Upper lobe of left lung (tissue), 6 donors: ENCODE results near the gene RNF103. TPM values are rescaled to one million over a fixed set of nuclear protein-coding genes. Genes with fewer than 3 reads are reported as not detected.

Experiments used
- ATAC-seq, 2 donors: fragments of 200-7000 bp; cut with Tn5 transposase; one replicate each; pipeline ENCODE4 v1.9.1; 2022; ENCODE audit warnings: mild to moderate bottlenecking in 2 of 2, moderate library complexity in 2 of 2; ENCODE audit not compliant: low FRiP score in 2 of 2
- DNase-seq, 2 donors: peaks; one replicate each; pipeline ENCODE4 v3.0.0-alpha.2; 2019 to 2020
- H3K27ac ChIP-seq, 4 donors: fragments of 200-600 bp; sonication (generic); one replicate each; pipeline ENCODE4 v1.5.1; 2016 to 2019
- H3K27me3 ChIP-seq, 4 donors: fragments of 200-600 bp; sonication (generic); one replicate each; pipeline ENCODE4 v1.5.1; 2017 to 2019
- H3K36me3 ChIP-seq, 4 donors: fragments of 200-600 bp; sonication (generic); one replicate each; pipeline ENCODE4 v1.5.1; 2016 to 2019
- H3K4me1 ChIP-seq, 4 donors: fragments of 200-600 bp; sonication (generic); one replicate each; pipeline ENCODE4 v1.5.1; 2018 to 2019
- H3K4me3 ChIP-seq, 4 donors: fragments of 200-600 bp; sonication (generic); one replicate each; pipeline ENCODE4 v1.5.1; 2017 to 2019; ENCODE audit warnings: mild to moderate bottlenecking in 2 of 4, moderate library complexity in 1 of 4
- H3K9me3 ChIP-seq, 4 donors: fragments of 200-600 bp; sonication (generic); one replicate each; pipeline ENCODE4 v1.5.1; 2018 to 2019
- CTCF ChIP-seq, 6 experiments: fragments of 450-650 bp in 4 of 6; fragments of 200-600 bp in 2 of 6; sonication (generic) in 2 of 6; IDR thresholded peaks; one replicate each; pipeline ENCODE4 v1.5.1; 2016 to 2019; ENCODE audit warnings: antibody characterized with exemption in 6 of 6
- EP300 ChIP-seq, 4 donors: sonication (generic); formaldehyde crosslinking; IDR thresholded peaks; one replicate each; pipeline ENCODE4 v1.5.1; 2017; ENCODE audit warnings: antibody characterized with exemption in 4 of 4, control low read depth in 2 of 4
- POLR2A ChIP-seq, 4 donors: fragments of 450-650 bp; IDR thresholded peaks; one replicate each; pipeline ENCODE4 v1.5.1; 2016 to 2017; ENCODE audit warnings: antibody characterized with exemption in 4 of 4, mild to moderate bottlenecking in 2 of 4
- POLR2AphosphoS5 ChIP-seq, 2 donors: sonication (generic); formaldehyde crosslinking; IDR thresholded peaks; one replicate each; pipeline ENCODE4 v1.5.1; 2017; ENCODE audit warnings: antibody characterized with exemption in 2 of 2
- WGBS, 2 donors: methylation state at CpG; one replicate each; pipeline ENCODE4 v1.1.5; 2017 to 2018; 5-methylcytosine and 5-hydroxymethylcytosine counted together
- total RNA-seq, 6 donors: library from RNA; depleted of rRNA in 4 of 6; stranded (reverse); fragments of >200 nt in 4 of 6; gene quantifications; one replicate each; pipeline versions ENCODE4 v1.1.0 to v1.2.1, GENCODE V29; 2016 to 2021
- donor health status: DM: no; HTN: no; CAD: no; lungs with moderate emphysema.
- donor health status: DM: no; HTN: yes; CAD: no; lungs with severe emphysema.

The RNF103 gene
- total RNA-seq, 6 donors from 2014 or later: 13.7 to 48.4 (median 21.3) TPM

- no peaks in the 10 kb centered on the region for H3K36me3 ChIP-seq
- no peak for TF ChIP-seq EP300 (IDR thresholded peaks at IDR 0.05)
- TF ChIP-seq CTCF (IDR thresholded peaks at IDR 0.05): no peak
- TF ChIP-seq POLR2A (IDR thresholded peaks at IDR 0.05): no peak
- TF ChIP-seq POLR2AphosphoS5 (IDR thresholded peaks at IDR 0.05): no peak
- no peaks in the 10 kb centered on the region for H3K4me1 ChIP-seq
- ATAC-seq (no peak), DNase-seq (no peak)
- H3K9me3 ChIP-seq: peaks cover 0 to under 1% (median 0%) of the 10 kb centered on the region in 4 donors
- no peaks in the 10 kb centered on the region for H3K27me3 ChIP-seq
- H3K27ac ChIP-seq: no peak overlapping the region
- H3K4me3 ChIP-seq: no peak overlapping the region
- 85 to 89% methylated on average over 6 of the region's 6 CpGs for WGBS, 2 donors
These were observed 10.7 kb upstream of the RNF103 start for GRCh38 chr2:86634352-86634751.

GRCh38 chr2:86633155-86633651, 9.5 kb upstream of the RNF103 start:
- Histone ChIP-seq H3K4me1 (peaks cover 0 to 3% (median 2%) of the 10 kb centered on the region in 4 donors), H3K27me3 (no peaks in the 10 kb centered on the region), H3K27ac (no peak overlapping the region), H3K4me3 (no peak overlapping the region), H3K9me3 (no peaks in the 10 kb centered on the region), H3K36me3 (no peaks in the 10 kb centered on the region)
- 79 to 86% methylated on average over 4 to 5 of the region's 5 CpGs for WGBS, 2 donors
- TF ChIP-seq POLR2AphosphoS5 (IDR thresholded peaks at IDR 0.05): no peak
- TF ChIP-seq POLR2A (IDR thresholded peaks at IDR 0.05): no peak
- no peak for TF ChIP-seq EP300 (IDR thresholded peaks at IDR 0.05)
- DNase-seq (no peak), ATAC-seq (no peak)

- Histone ChIP-seq H3K4me3 (no peak overlapping the region), H3K36me3 (no peaks in the 10 kb centered on the region), H3K4me1 (peaks cover 0 to 9% (median 3%) of the 10 kb centered on the region in 4 donors), H3K27ac (no peak overlapping the region), H3K9me3 (no peaks in the 10 kb centered on the region), H3K27me3 (no peaks in the 10 kb centered on the region)
- DNase-seq (no peak), ATAC-seq (no peak)
- TF ChIP-seq CTCF (IDR thresholded peaks at IDR 0.05): no peak
- no peak for TF ChIP-seq POLR2A (IDR thresholded peaks at IDR 0.05)
- TF ChIP-seq EP300 (IDR thresholded peaks at IDR 0.05): no peak
- WGBS, 2 donors: 55 to 68% methylated on average over 2 of the region's 2 CpGs
These were observed 9.0 kb upstream of the RNF103 start for GRCh38 chr2:86632672-86633071.

GRCh38 chr2:86631846-86632485, 8.3 kb upstream of the RNF103 start:
- no peak for ATAC-seq
- Histone ChIP-seq H3K9me3 (no peaks in the 10 kb centered on the region), H3K27me3 (no peaks in the 10 kb centered on the region), H3K36me3 (no peaks in the 10 kb centered on the region), H3K4me3 (no peak overlapping the region), H3K27ac (no peak overlapping the region), H3K4me1 (peaks cover 0 to 9% (median 3%) of the 10 kb centered on the region in 4 donors)
- 81 to 84% methylated on average over 10 of the region's 10 CpGs for WGBS, 2 donors
- no peak for DNase-seq
- TF ChIP-seq POLR2A (IDR thresholded peaks at IDR 0.05) (no peak), POLR2AphosphoS5 (IDR thresholded peaks at IDR 0.05) (no peak), EP300 (IDR thresholded peaks at IDR 0.05) (no peak), CTCF (IDR thresholded peaks at IDR 0.05) (no peak)

- Histone ChIP-seq H3K27me3 (no peaks in the 10 kb centered on the region), H3K36me3 (no peaks in the 10 kb centered on the region), H3K9me3 (no peaks in the 10 kb centered on the region), H3K4me3 (no peak overlapping the region), H3K27ac (no peak overlapping the region), H3K4me1 (peaks cover 0 to 16% (median 3%) of the 10 kb centered on the region in 4 donors)
- ATAC-seq (no peak), DNase-seq (no peak)
- WGBS, 2 donors: 60 to 61% methylated on average over 3 of the region's 3 CpGs
- TF ChIP-seq POLR2A (IDR thresholded peaks at IDR 0.05): no peak
- TF ChIP-seq POLR2AphosphoS5 (IDR thresholded peaks at IDR 0.05): no peak
- no peak for TF ChIP-seq CTCF (IDR thresholded peaks at IDR 0.05)
- no peak for TF ChIP-seq EP300 (IDR thresholded peaks at IDR 0.05)
These were observed 4.4 kb upstream of the RNF103 start for GRCh38 chr2:86628091-86628522.
